Right hindlimb (tissue), 1 donor: Measurements from ENCODE around the gene DAAM2.

Experiments used
- DNase-seq: peaks from one replicate; pipeline ENCODE4 v3.0.0-alpha.2; 2018

DAAM2 gene

DNA sequence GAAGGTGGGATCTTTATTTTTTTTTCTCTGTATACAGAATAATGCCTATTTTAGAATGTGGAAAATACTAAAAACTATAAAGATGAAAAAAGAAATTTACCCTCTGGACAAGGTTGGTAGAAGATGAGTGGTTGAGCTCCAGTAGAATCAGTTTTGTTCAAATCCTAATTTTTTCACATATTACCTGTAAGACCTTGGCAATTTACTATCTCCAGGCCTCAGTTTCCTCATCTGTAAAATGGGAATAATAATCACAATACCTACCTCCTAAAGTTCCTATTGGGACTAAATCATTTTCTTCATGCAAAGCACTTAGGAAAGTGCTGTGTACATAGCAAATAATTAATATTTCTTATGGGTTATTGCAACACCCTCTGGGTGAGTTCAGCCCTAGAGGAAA, 28.4 kb downstream of the DAAM2 start:
- no peak for DNase-seq

DNA sequence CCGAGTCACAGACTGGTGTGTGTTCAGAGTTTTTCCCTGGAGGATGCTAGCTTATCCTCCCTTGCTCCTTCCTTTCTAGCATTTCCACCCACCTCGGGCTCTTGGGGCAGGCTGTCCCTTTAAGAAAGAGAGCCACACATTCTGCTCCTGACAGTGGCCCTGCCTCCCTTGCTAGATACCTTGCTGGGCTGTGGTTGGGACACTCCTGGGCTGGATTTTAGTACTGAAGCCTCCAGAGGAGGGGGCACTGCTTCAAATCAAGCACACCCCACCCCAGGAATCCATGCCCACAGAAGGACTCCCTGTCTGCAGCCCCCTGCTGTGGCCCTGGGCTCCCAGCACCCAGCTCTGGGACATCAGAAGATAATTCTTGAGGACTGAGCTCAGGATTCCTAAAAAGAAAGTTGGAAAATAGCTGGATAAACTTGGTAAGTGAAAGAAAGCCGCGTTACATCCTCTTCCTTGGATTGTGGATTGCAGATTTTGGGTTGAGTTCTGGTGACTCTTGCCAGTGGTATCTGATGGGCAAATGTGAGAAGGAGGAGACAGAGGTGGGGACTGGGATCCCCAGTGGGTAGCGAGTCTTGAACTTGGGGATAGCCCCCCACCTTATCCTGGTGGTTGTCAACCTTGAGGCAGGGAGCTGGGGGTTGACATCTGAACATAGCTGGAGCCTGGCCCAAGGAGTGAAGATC, 29.0 kb downstream of the DAAM2 start:
- no peak for DNase-seq

GRCh38 chr6:39821742-39822532, 29.8 kb downstream of the DAAM2 start:
- peak; percentile 82 for DNase-seq

GRCh38 chr6:39822846-39823815, 31.0 kb downstream of the DAAM2 start:
- DNase-seq, result peak; percentile 48

DNA sequence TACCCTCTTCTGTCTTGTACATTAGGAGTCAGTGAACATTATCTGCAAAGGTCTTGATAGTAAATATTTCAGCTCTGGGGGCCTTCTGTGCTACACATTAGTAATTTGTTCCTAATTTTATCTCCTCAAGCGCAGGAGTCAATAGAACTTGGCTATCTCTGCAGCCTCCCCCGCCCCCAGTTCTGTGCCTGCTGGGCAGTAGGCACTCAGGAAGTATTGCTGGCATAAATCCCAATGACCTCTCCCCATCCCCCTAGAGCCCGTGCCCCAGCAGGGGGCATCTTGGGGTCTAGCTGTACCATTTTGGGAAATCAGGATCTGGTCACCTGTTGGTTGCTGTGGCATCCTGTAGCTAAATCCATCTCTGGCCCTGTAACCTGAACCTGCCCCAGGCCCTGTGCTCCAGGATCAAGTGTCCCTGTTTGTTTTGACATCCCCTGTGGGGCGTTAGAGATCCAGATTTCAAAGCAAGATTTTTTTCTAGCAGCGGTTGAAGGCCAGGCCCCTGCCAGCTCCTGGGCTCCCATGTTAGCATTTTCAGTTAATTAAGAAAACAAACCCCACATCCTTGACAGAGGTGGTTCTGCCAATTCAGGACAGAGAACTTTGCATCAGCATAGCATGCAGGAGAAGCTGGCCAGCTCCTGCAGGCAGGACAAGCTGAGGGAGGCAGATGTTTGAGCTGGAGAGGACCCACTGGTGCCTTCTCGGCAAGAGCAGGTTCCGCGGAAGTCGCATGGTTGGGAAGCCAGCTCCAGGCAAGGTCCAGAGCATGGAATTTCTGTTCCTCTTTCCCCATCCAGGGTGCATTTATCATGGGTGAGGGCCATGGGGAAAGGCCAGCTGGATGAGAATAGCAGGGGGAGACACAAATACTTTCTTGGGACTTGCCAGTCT, 32.1 kb downstream of the DAAM2 start:
- no peak for DNase-seq

- no peak for DNase-seq
Observed at GRCh38 chr6:39829331-39829730, 37.2 kb downstream of the DAAM2 start.

- DNase-seq, result no peak
Observed at GRCh38 chr6:39830444-39830843, 38.3 kb downstream of the DAAM2 start.

DNA sequence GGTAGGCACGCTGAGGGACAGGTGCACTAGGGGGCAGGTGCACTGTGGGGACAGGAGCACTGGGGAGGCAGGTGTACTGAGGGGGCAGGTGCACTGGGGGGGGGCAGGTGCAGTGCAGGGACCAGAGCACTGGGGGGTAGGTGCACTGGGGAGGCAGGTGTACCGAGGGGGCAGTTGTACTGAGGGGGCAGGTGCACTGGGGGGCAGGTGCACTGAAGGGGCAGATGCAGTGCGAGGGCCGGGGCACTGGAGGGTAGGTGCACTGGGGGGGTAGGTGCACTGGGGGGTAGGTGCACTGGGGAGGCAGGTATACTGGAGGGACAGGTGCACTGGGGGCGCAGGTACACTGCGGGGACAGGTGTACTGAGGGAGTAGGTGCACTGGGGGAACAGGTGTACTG, 39.5 kb downstream of the DAAM2 start:
- DNase-seq, result no peak

- no peak for DNase-seq
Observed at GRCh38 chr6:39834278-39834677, 42.1 kb downstream of the DAAM2 start.

GRCh38 chr6:39834866-39835265, 42.7 kb downstream of the DAAM2 start:
- no peak for DNase-seq

- DNase-seq, result peak; percentile 73
Observed at GRCh38 chr6:39835821-39836295, 43.7 kb downstream of the DAAM2 start.

GRCh38 chr6:39836606-39837005, 44.4 kb downstream of the DAAM2 start:
- no peak for DNase-seq

DNA sequence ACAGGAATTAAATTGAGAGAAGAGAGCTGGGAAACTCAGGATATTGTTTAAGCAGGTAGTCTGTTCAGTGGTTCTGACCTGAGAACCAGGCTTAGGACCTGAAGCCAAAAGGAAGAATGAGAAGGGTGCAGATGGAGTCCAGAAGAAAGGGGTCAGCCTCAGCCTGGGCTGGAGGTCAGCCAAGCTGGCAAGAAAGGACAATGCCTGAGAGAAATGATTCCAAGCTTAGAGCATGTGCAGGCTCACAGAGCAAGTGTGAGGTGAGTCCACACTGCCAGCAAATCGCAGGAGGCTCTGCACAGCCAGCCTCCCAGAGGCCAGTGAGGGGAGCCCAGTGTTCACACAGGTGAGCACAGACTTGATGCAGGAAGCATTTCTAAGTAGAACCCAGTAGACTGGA, 47.3 kb downstream of the DAAM2 start:
- DNase-seq, result no peak

GRCh38 chr6:39840781-39841180, 48.6 kb downstream of the DAAM2 start:
- no peak for DNase-seq

- no peak for DNase-seq
Observed at GRCh38 chr6:39841291-39841690, 49.1 kb downstream of the DAAM2 start.

DNA sequence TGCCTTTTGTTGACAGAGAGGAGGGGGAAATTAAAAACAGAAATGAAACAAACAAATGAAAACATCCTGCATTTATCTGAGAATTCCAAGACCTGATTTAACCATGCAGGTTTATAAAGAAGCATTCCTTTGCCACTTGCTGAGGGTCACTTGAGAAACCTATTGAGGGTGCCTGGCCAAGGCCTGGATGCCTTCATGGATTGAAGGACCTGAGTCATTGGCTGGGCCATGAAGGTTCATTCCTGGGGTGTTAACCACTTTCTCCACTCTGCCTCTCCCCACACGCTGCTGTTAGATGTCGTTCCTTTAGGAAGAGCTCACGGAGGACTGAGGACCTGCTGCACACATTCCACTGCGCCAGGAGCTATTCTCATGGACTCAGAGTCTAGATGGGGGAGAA, 49.7 kb downstream of the DAAM2 start:
- DNase-seq, result no peak

DNA sequence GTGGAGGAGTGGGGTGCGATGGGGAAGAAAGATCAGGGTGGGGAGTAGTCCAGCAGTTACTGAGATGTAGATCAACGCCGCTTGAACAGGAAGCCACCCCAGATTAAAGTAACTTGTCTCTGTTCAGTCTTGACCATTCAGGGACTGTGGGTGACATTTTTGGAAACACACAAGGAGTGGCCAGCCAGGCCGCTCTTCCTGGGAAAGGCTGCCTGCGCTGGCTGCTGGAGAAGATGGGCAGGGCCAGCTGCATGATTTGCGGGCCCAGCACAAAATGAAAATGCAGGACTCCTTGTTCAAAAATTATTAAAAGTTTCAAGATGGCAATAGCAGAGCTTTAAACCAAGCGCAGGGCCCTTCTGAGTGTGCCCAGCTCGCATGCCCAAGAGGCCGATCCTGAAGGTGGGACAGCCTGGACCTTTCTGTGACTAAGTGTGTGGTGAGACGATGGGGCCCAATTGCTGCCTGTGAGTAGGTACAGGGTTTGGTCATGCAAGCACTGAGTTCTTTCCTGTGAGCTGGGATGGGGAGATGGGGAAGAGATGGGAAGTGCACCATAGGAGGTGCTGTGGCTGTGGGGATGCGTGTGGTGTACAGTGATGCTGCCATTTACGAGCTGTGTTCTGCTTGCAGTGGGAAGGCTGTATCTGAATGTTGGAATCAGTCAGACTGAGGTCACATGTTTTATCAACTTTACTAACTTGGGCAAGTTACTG, 51.3 kb downstream of the DAAM2 start:
- no peak for DNase-seq

DNA sequence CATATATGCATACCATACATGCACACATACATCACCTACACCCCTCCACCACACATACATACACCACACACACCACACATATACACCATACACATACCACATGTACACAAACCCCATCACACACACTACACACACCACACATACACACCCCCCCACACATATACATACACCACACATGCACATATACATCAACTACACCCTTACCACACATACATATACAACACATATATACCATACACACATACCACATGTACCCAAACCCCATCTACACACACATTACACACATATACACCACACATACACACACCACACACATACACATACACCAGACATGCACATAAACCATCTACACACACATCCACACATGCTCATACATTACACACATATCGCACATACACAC, 52.7 kb downstream of the DAAM2 start:
- DNase-seq, result no peak

- DNase-seq, result peak; percentile 71
Observed at GRCh38 chr6:39847221-39847620, 55.0 kb downstream of the DAAM2 start.

GRCh38 chr6:39848171-39848570, 56.0 kb downstream of the DAAM2 start:
- no peak for DNase-seq

DNA sequence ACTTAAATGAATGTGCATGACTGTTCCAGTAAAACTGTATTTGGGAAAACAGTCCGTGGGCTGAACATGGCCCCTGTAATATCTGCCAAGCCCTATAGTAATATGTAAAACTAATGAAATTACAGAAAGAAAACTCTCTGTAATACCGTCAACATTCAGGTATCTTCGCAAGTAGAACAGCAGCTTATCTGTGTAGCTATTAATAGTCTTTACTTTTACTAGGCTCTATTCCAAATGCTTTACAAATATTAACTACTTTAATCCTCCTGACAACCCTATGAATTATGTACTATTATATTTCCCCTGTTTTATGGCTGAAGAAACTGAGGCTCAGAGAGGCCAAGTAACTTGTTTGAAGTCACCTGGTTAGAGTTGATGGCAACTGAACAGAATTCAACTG, 57.1 kb downstream of the DAAM2 start:
- DNase-seq, result no peak
